HG03469 (cell line): ENCODE data around the gene TMEM168.
"Not testable (repeated sequence)": the region's sequence is repeated elsewhere in the genome, so short reads cannot be mapped to it uniquely, and the experiment has no call there.

ENCODE experiments used
- ATAC-seq: cut with Tn5 transposase; IDR thresholded peaks from one replicate; pipeline ENCODE4 v1.9.1; 2021; ENCODE audit warnings: mild to moderate bottlenecking, moderate library complexity, moderate number of reproducible peaks; ENCODE audit not compliant: unreplicated experiment

Gene TMEM168

GRCh38 chr7:112781558-112781957 is 8.6 kb downstream of the TMEM168 start:
- ATAC-seq = no peak

DNA sequence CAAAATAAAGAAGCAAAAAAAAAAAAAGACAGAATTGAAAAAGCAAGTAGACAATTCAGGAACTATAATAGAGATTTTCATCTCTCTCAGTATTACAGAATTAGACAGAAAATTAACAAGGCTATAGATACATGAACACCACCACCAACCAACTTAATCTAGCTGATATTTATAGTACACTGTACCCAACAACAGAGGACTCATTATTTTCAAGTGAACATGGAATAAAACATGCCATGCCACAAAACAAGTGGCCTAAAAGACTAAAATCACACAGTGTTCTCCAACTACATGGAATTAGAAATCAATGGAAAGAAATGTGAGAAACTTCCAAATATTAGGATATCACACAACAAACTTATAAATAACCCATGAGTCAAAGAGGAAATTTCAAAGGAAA is 9.1 kb downstream of the TMEM168 start:
- ATAC-seq = no peak

- ATAC-seq = no peak
These were observed 10.5 kb downstream of the TMEM168 start for GRCh38 chr7:112779667-112780066.

- ATAC-seq = no peak
These were observed 12.8 kb downstream of the TMEM168 start for GRCh38 chr7:112777406-112777805.

DNA sequence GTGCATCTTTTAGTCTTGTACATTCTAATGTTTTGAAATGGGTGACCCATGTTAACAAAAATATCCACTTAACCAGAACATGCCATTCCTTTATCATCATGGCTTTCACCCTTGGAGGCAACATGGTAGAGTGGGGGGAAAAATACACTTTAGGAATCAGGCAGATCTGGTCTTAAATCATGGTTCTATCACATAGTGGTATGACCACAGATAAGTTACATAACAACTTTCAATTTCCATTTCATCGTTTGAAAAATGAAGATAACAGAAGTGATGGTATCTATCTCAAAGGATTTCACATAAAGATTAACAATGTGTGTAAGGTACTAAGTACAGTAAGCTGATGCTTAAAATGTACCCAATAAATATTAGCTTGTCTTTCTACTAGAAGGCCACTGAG is 19.0 kb downstream of the TMEM168 start:
- no peak for ATAC-seq

DNA sequence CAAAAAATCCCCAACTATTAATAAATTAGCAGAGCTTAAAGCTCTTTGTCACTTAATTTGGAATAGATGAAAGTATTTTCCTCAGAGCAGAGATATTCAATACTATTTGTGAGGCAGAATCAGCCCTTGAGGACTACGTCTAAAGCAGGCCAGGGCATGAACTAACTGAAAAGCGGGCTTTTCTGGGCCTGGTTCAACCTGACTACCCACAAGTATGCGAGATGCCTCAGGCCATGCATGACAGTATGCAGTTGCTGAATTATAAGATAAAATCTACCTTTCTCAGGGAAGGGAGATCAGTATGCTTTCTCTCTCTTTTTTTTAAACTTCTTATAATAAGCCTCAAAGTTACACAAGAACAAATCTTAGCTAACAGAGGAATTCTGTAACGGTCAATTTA is 20.1 kb downstream of the TMEM168 start:
- no peak for ATAC-seq

DNA sequence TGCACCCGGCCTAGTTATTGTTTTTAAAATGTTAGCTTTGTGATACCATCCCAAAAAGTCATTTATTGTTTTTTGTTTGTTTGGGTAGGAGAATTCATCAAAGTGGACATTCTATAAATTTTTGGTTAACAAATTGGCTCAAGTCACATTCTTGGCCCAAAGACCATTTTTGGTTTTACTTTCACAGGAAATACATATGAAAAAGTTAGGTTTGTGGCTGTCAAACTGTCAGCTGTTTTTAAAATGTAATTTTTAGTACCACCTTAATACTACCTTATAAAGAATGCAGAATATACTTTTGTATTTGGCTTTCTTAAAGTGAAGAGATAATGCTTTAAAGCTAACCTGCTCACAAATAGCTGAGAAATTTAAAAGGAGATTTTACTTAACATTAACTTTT is 25.1 kb downstream of the TMEM168 start:
- no peak for ATAC-seq

DNA sequence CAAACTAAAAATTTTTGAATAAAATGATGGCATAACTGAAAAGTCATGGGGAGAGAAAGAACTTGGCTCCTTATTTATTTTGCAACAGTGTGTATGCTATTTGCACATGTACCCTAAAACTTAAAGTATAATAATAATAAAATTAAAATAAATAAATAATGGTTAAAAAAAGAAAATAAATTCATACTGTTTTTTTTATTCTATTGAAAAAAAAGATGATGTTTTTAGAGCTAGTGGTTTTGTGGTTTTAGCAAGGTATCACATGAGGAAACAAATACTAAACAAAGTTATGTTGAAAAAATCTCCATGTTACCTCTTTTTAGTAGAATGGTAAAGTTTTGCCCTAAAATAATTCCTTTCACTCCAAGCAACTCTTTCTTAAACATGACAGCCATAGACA is 26.2 kb downstream of the TMEM168 start:
- no peak for ATAC-seq

- ATAC-seq = no peak
These were observed 26.9 kb downstream of the TMEM168 start for GRCh38 chr7:112763298-112763697.

- no peak for ATAC-seq
These were observed 30.3 kb downstream of the TMEM168 start for GRCh38 chr7:112759905-112760304.

GRCh38 chr7:112757337-112757736 is 32.9 kb downstream of the TMEM168 start:
- no peak for ATAC-seq

DNA sequence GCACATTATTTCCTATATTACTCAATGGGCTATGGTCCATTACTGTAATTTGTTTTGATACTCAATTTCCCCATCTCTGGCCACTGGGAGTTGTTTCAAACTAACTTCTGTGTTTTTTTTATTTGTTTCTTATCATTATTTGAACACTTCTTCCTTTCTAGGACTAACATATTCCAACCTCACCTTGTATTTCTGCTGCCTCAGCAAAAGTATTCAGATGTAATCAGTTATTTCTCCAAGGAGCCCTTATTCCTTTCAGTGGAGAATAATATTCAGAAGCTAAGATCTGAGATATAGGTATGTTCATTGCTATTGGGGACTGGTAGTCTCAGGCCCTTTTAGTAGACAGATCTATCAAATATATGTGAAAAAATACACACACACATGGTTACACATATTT is 36.9 kb downstream of the TMEM168 start:
- ATAC-seq = no peak

GRCh38 chr7:112752576-112752975 is 37.6 kb downstream of the TMEM168 start:
- no peak for ATAC-seq

DNA sequence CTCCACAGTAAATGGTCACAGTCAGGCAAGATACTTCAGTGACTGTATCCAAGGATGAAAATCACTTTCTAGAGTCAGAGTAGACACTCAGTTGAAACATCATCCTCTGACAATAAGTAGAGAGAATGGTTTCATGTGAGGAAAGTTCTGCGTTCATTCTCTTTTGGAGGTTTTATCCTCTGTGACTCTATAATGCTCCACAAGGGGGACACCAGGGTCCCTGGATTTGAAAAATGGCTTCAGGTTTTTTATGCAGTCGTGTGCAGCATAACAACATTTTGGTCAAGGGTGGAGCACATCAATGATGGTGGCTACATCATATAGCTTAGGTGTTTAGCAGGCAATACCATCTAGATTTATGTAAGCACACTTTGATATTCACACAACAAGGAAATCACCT is 40.4 kb downstream of the TMEM168 start:
- no peak for ATAC-seq

DNA sequence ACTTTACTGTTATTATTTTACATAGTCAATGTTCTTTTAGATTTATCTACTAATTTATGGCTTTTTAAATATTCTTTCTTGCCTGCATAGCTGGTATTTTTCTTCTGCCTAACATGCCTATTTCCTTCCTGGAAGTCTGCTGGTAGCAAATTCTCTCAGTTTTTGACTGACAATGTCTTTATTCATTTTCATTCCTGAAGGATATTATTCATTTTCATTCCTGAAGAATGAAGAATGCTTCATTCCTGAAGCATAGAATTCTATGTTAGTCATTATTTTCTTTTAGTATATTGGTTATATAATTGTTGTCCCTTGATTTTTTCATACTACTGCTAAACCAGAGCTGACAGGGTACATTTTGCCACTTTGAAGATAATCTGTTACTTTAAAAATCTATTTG is 41.8 kb downstream of the TMEM168 start:
- no peak for ATAC-seq

DNA sequence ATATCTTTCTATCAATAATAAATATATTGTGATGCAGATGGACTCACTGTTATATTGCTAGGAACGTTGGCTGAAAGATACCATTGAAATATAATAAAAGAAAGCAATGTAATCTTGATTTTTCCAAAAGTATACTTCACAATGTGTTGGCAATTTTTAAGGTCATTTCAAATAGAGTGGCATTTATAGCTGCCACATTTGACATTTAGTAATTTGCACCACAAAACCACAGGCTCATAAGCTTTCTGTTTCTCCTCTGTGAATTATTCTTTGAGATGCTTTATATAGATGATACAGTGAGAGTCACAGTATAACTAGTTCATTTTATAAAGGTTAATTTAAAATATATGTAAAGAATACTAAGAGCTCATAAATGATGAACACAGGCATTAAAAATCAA is 44.6 kb downstream of the TMEM168 start:
- ATAC-seq = no peak

DNA sequence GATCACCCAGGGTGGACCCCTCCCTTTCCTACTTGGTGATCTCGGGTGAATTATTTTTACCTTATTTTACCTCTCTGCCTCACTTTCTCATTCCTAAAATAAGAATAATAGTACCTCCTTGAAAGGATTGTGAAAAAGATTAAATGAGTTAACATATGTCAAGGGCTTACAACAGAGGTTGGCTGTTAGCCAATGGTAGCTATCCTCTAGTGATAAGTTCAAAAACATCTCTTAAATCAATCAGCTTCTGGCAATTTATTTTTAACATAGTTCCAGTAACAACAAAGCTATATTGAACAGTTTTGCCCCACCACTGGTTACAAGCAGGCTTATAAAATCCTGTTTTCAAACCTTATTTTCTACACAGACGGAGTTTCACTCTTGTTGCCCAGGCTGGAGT is 45.4 kb downstream of the TMEM168 start:
- ATAC-seq = no peak

DNA sequence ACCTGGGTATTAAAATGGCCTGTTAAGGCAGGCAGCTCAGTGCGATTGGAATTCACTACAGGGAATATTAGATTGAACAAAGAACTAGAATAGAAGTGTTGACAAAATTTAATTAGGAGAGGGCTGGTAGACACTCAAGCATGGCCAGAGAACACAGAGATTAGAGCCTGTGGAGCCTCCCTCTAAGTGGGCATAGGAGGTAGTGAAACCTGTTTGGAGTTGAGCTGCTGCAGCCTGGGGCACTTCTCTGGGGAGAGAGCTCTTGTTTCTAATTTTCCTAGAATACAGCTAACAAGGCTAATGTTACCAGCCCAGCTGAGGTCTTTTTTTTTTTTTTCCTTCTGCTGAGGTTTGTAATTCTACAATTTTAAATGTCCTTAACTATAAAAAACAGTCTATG is 46.4 kb downstream of the TMEM168 start:
- ATAC-seq = no peak

DNA sequence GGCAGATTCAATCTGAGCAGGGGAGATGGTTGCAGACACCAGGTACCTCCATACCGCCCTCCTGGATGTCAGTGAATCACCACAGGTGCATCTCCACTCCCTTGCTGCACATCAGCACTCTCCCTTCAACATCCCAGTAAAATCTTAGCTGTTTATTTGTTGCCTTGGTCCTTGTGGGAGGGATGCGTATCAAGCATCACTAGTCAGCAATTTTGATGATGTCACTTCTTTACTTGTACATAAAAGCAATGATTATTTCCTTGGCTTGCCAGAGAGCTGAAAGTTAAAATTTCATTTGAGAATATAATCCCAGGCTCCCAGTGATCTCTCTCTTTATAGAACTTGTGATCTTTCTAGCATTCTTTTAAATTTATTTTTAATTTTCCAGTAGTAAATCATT is 49.5 kb downstream of the TMEM168 start:
- ATAC-seq = no peak

- no peak for ATAC-seq
These were observed 50.6 kb downstream of the TMEM168 start for GRCh38 chr7:112739436-112740180.

DNA sequence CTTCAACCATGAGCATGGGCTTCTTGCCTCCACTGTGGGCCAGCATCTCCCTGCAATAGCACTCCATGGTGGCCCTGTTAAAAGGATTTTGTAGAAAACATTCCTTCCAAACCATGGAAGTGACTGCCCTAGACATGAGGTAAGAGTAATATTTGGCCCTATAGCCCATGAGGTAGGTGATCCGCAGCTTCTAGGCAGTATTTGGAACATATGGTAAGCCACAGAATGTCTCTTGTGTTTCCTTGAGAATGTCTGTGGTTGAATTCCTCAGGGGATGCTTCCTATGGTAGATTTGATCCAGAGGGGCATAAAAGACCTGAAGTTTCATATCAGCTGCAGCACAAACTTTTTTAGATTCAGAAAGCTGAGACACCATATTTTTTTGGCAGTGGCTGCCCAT is 54.9 kb downstream of the TMEM168 start:
- ATAC-seq = no peak

DNA sequence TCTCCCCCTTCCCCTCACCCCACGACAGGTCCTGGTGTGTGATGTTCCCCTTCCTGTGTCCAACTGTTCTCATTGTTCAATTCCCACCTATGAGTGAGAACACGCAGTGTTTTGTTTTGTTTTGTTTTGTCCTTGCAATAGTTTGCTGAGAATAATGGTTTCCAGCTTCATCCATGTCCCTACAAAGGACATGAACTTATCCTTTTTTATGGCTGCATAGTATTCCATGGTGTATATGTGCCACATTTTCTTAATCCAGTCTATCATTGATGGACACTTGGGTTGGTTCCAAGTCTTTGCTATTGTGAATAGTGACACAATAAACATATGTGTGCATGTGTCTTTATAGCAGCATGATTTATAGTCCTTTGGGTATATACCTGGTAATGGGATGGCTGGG is 58.9 kb downstream of the TMEM168 start:
- not testable (repeated sequence) for ATAC-seq

DNA sequence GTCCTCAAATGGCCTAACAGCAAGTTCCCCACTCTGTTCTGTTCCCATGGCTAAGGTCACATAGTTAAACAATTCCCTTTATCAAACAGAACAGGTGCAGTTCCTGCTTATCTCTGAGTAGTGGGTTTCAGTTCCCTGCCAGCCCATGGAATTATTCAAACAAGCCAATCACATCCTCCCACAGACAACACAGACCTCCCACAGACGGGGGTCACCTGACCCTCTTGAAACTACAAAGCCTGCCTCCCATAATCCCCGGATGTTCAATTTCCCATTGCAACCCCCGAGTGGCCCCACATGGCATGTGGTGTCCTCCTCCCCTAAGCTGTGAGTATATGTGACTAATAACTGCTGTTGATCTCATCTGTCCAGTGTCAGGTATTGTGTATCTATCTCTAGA is 64.1 kb downstream of the TMEM168 start:
- no peak for ATAC-seq
